Stimulated activated CD4-positive, alpha-beta T cell treated with anti-CD3 and anti-CD28 coated beads, Interleukin-2, amount 100 ng/mL, for 24 hours (primary cell): Measurements from ENCODE around the gene EPGN.

ENCODE experiments used
- DNase-seq, 2 donors: peaks; one replicate each; pipeline ENCODE4 v3.0.0-alpha.2; 2020

Gene EPGN

GRCh38 chr4:74344031-74344430 lies 35.8 kb downstream of the EPGN start:
- no peak for DNase-seq

DNA sequence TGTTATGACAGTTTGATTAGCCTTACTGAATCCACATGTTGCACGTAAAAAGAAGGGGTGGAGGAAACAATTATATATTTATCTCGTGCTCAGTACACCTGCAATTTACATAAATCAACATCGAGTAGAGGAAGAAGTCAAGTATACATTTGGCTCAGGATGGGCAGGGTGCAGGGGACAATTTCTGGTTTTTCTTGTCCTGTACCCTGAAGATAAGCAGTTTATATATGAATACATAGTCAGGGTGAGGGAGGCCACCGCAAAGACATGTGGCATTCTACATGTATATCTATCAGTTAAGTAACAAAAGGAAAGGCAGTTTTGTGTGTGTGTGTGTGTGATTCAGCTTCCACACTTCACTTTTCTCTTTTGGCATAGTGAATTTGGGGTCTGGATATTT lies 45.6 kb downstream of the EPGN start:
- DNase-seq, result no peak

DNA sequence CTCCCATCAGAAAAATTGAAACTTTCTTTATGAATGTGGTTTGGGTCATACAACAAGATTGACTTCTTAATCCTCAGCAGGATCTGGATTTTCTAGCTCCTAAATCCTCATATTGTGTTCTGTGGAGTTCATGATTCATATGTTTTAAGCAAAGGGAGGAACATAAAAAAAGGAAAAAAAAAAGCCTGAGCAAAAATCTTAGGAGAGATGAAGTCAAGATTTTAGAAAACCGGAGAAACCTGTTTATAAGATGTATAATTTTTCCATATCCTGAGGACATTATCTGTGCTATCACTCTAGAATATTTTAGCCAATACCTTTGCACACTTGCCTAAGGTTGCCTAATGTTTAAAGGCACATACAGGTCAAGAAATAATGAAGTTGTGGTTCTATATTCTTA lies 49.7 kb downstream of the EPGN start:
- DNase-seq, result no peak

- no peak for DNase-seq
Measured at GRCh38 chr4:74361671-74362070, 53.4 kb downstream of the EPGN start.

DNA sequence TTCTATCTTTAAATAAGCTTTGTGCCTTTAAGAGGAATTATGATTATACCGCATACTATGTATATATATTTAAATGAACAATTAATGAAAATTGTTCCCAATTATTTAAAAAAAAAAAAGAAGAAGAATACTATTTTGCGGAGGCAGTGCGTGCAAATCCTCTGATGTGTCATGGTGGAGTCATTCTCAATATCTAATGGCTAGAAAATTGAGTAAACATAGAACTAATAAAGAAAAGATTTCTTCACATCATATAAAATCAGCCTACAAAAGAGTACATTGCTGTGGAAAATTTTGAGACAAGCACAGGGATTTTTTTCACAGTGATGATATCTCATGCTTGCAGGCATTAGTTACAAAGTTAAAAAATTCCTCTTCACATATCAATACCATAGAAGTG lies 54.1 kb downstream of the EPGN start:
- no peak for DNase-seq

DNA sequence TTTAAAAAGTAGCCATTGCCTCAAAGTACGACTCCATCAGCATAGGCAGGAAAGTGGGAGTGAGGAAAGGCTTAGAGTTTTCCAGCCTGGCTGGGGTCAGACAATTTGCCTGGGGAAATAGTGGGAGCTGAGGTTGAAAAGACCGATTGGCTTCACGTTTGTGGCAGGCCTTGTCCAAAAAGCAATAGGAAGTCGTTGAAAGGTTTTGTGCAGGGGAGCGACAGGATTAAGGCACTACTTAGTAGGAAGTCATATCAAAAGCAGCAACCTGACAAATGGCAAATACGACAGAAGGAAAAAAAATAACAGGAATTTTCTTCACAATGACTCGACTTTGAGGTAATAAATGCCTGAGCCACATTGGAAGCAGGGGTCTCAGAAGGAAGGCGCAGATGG lies 56.0 kb downstream of the EPGN start:
- no peak for DNase-seq

DNA sequence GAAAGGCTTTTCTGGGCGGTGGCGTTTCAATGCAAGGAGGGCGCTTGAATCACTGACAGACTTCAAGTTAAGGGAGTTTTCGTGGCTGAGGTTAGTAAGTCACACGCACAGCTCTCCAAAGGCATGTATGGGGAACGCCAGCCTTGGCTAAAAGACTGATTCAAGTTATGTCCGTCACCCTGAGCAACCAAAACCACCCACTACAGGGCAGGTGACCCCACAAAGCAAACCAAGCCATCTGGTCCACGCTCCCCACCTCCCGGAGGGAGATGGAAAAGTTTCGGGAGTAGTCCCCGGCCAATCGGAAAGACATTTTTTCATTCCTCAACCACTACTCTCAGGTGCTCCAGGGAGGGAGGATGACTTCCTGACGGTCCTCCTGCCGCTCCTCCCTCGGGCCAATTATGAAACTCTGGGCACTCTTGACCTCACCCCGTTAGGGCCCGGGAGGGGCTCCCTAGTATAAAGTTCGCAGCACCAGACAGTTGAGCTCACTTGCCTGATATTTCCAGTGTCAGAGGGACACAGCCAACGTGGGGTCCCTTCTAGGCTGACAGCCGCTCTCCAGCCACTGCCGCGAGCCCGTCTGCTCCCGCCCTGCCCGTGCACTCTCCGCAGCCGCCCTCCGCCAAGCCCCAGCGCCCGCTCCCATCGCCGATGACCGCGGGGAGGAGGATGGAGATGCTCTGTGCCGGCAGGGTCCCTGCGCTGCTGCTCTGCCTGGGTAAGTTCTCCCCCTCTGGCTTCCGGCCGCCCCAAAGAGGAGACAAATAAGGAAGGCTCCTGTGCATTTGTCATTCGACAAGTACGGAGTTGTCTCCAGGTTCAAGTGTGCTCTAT lies 56.6 kb downstream of the EPGN start, which contains the start of gene EREG:
TSS of gene EREG (plus strand) at position 494 of the 840 bp plus-strand sequence. CDS start at position 658, 164 bp downstream.
- DNase-seq, result peak in 1 of 2 donors; percentile 31

DNA sequence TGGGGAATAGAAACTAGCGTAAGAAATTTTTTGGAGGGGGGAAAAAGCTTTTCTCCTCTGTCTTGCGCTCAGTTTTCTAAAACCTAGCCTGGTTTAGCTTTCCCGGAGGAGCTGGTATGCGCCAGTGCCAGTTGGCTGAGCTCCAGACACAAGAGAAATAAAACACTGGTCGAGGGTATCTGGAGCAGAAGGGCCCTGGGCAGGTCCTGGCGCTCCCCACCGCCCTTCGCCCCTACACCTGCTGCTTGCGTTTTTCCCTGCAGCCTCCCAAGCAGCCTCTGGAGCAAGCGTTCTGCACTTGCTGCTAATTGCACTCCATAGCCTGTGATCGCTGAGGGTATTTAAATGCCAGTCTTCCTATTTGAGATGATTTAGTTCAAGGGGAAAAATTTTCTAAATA lies 57.5 kb downstream of the EPGN start:
- no peak for DNase-seq
